IPS DF 6.9 (cell line): ENCODE data around the gene AIFM1.

Experiments
- DNase-seq: peaks from one replicate; pipeline ENCODE4 v3.0.0-alpha.2; 2013; ENCODE audit warnings: low read depth, low spot score
- H3K27ac ChIP-seq: one replicate; pipeline ENCODE4 v1.5.1; 2013; ENCODE audit warnings: low read length, control low read depth
- H3K27me3 ChIP-seq: 2 replicates; pipeline ENCODE4 v1.6.1; 2013; ENCODE audit warnings: mild to moderate bottlenecking, low read length; ENCODE audit not compliant: control insufficient read depth, insufficient read depth
- H3K36me3 ChIP-seq: 2 replicates; pipeline ENCODE4 v1.6.1; 2013; ENCODE audit warnings: low read length; ENCODE audit not compliant: control insufficient read depth, insufficient read depth
- H3K4me1 ChIP-seq: 2 replicates; pipeline ENCODE4 v1.6.1; 2013; ENCODE audit warnings: low read length; ENCODE audit not compliant: control insufficient read depth, insufficient read depth
- H3K4me3 ChIP-seq: 2 replicates; pipeline ENCODE4 v1.5.1; 2013; ENCODE audit warnings: mild to moderate bottlenecking, low read length
- H3K9me3 ChIP-seq: 2 replicates; pipeline ENCODE4 v1.6.1; 2013; ENCODE audit warnings: low read length, inconsistent platforms; ENCODE audit not compliant: control insufficient read depth, insufficient read depth
- WGBS: extraction: QIAGEN DNeasy Blood & Tissue Kit; methylation state at CpG from one replicate; pipeline ENCODE4 v1.1.7; 2013; ENCODE audit warnings: mixed read lengths, missing lambda C conversion rate; ENCODE audit not compliant: insufficient read length, insufficient coverage; 5-methylcytosine and 5-hydroxymethylcytosine counted together

Gene AIFM1

GRCh38 chrX:130170752-130171445, 5.3 kb upstream of the AIFM1 start:
- no CpG with 5 or more reads among the region's 36 CpGs for WGBS
- peak overlapping the region; percentile 47; the same call in 1 of the 2 replicates for H3K4me3 ChIP-seq
- peaks cover 6% of the 10 kb centered on the region; the same call in 1 of the 2 replicates for H3K27me3 ChIP-seq
- H3K36me3 ChIP-seq: no peaks in the 10 kb centered on the region
- H3K27ac ChIP-seq: no peak overlapping the region
- DNase-seq: no peak
- no peaks in the 10 kb centered on the region for H3K4me1 ChIP-seq
- no peaks in the 10 kb centered on the region for H3K9me3 ChIP-seq

DNA sequence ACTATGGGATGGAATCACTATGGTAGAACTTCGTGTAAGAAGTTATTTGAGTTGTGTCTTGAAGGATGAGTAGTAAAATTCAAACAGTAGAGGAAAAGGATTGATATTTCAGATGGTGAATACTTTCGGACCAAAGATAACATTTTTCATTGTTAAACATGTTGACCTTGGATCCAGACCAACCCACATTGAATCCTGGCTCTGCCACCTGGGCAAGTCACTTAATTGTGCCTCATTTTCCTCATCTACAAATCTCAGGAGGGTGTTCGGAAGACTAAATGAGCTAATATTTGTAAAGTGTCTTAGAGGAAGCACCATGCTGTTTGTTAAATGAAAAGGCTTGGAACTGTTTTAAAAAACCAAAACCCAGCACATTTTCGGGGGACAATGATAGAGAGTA, 1.4 kb upstream of the AIFM1 start:
- Histone ChIP-seq H3K4me1 (no peaks in the 10 kb centered on the region; the same call in 1 of the 2 replicates), H3K27ac (no peak overlapping the region), H3K9me3 (no peaks in the 10 kb centered on the region), H3K27me3 (peaks cover 2% of the 10 kb centered on the region; the same call in 1 of the 2 replicates), H3K36me3 (no peaks in the 10 kb centered on the region), H3K4me3 (no peak overlapping the region; the same call in 1 of the 2 replicates)
- no CpG with 5 or more reads among the region's 4 CpGs for WGBS
- no peak for DNase-seq

DNA sequence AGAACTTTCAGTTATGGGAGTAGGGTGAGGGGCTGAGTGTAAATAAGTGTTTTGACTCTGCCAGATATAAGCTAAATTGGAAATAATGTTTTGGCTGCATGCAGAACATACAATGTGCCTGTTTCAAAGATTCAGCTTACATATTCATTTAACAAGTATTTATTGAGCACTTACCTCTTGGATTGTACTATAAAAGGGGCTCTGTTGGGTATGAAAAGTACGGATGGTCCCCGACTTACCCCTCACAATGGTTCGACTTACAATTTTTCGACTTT, 799 bp upstream of the AIFM1 start:
- H3K9me3 ChIP-seq: no peaks in the 10 kb centered on the region
- no peaks in the 10 kb centered on the region for H3K36me3 ChIP-seq
- H3K4me1 ChIP-seq: no peaks in the 10 kb centered on the region; the same call in 1 of the 2 replicates
- peak overlapping the region; percentile 72; the same call in 1 of the 2 replicates for H3K4me3 ChIP-seq
- WGBS: no CpG with 5 or more reads among the region's 4 CpGs
- H3K27ac ChIP-seq: no peak overlapping the region
- H3K27me3 ChIP-seq: no peaks in the 10 kb centered on the region
- no peak for DNase-seq

DNA sequence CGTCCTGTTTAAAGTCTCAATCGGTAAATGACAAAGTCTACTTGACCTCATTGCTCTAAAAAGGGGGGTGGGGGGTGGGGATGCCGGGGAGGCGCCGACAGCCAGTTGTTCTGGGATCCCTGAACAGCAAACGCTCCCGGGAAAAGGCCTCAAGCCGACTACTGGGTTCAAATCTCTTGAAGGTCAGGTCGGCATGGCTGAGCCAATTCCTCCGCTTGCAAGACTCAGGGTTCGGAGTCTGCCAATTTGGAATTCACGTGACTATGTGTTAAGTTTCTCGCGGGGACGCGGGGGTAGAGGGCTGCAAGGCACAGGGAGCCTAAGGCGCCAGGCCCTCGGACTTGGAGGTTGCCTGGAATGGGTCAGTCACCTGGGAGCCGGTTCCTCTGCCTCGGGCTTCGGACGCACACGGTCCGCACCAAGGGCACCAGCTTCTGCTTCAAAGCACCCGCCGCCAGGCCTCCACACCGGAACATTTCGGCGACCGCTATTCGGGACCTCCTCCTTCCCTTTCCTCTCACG, 399 bp downstream of the AIFM1 start:
- DNase-seq: no peak

DNA sequence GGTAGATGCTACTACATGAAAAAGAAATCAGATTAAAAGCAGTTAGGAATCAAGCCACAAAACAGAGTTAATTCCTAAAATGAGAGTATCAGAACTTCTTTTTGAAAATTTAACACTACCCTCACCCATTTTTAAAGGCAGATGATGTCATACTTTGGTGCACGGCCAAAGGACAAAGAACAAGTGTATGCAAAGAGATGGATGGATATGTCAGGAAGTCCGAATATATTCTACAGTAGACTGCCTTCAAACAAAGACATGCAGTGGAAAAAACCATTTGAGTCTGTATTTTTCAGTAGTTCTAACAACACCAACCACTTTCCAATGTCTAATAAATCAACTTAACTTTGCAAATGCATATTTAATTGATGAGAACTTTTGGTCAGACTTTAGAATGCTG, 2.2 kb downstream of the AIFM1 start:
- DNase-seq: no peak
- Histone ChIP-seq H3K9me3 (no peaks in the 10 kb centered on the region), H3K27me3 (no peaks in the 10 kb centered on the region), H3K27ac (no peak overlapping the region), H3K4me3 (no peak overlapping the region), H3K36me3 (no peaks in the 10 kb centered on the region), H3K4me1 (no peaks in the 10 kb centered on the region; the same call in 1 of the 2 replicates)
- no CpG with 5 or more reads among the region's 2 CpGs for WGBS

More for the DNA sequence above, 399 bp downstream of the AIFM1 start:
- no peaks in the 10 kb centered on the region for H3K9me3 ChIP-seq
- no peaks in the 10 kb centered on the region; the same call in 1 of the 2 replicates for H3K4me1 ChIP-seq
- H3K27me3 ChIP-seq: no peaks in the 10 kb centered on the region
- WGBS: no CpG with 5 or more reads among the region's 32 CpGs
- H3K27ac ChIP-seq: no peak overlapping the region
- no peaks in the 10 kb centered on the region for H3K36me3 ChIP-seq
- peak overlapping the region; percentile 65 for H3K4me3 ChIP-seq

DNA sequence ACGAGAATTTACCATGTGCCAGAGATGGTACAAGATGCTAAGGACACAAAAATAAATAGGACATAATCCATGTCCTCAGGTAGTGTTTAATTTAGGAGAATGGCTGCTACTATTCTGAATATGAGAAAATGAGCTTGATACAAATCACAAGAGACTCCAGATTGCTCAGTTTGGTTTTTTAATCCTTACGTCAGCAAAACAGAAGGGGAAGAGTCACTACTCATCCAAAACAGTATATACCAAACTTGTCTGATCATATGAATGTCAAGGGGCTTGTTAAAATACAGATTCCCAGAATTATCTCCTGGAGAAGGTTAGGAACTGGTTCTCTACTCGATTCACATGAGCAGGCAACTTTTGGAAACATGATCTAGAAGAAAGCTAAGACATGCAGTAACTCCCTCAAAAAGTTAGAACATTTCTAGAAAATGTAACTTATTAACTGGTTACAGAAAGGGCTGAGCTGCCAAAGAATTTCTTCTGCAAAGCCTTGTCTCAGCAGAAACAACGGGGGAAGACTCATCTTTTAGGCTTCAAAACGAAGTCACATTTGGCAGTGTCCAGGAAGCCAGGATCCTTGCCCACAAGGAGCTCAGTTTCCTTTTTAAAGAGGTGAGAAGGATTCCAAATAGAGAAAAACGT, 3.4 kb downstream of the AIFM1 start:
- H3K9me3 ChIP-seq: no peaks in the 10 kb centered on the region
- WGBS: no CpG with 5 or more reads among the region's 6 CpGs
- no peaks in the 10 kb centered on the region; the same call in 1 of the 2 replicates for H3K4me1 ChIP-seq
- H3K27ac ChIP-seq: no peak overlapping the region
- no peaks in the 10 kb centered on the region for H3K36me3 ChIP-seq
- H3K27me3 ChIP-seq: no peaks in the 10 kb centered on the region
- no peak overlapping the region for H3K4me3 ChIP-seq
- DNase-seq: no peak

DNA sequence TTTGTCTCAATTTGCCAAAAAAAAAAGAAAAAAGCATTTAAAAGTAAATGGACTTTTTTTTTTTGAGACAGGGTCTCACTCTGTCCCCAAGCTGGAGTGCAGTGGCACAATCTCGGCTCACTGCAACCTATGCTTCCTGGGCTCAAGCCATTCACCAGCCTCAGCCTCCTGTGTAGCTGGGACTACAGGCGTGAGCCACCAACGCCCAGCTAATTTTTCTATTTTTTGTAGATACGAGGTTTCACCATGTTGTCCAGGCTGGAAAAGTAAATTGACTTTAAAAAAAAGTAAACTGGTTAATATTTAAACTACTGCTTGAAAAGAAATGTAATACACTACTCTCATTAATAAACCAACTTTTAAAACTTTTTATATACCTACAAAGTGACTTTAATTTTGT, 5.9 kb downstream of the AIFM1 start:
- no peaks in the 10 kb centered on the region; the same call in 1 of the 2 replicates for H3K4me1 ChIP-seq
- H3K36me3 ChIP-seq: no peaks in the 10 kb centered on the region
- H3K27me3 ChIP-seq: no peaks in the 10 kb centered on the region
- WGBS: no CpG with 5 or more reads among the region's 4 CpGs
- DNase-seq: no peak
- no peak overlapping the region for H3K4me3 ChIP-seq
- H3K9me3 ChIP-seq: no peaks in the 10 kb centered on the region
- no peak overlapping the region for H3K27ac ChIP-seq

- Histone ChIP-seq H3K9me3 (no peaks in the 10 kb centered on the region), H3K4me3 (no peak overlapping the region), H3K4me1 (no peaks in the 10 kb centered on the region), H3K27ac (no peak overlapping the region), H3K27me3 (no peaks in the 10 kb centered on the region), H3K36me3 (no peaks in the 10 kb centered on the region)
- DNase-seq: no peak
- WGBS: no CpG with 5 or more reads among the region's 2 CpGs
Measured at GRCh38 chrX:130158311-130158710, 7.3 kb downstream of the AIFM1 start.

GRCh38 chrX:130155564-130155963, 10.1 kb downstream of the AIFM1 start:
- WGBS: no CpG with 5 or more reads among the region's 2 CpGs
- H3K27me3 ChIP-seq: no peaks in the 10 kb centered on the region

GRCh38 chrX:130147631-130148030, 18.0 kb downstream of the AIFM1 start:
- no CpG with 5 or more reads among the region's 5 CpGs for WGBS
- Histone ChIP-seq H3K36me3 (no peaks in the 10 kb centered on the region; the same call in 1 of the 2 replicates), H3K9me3 (no peaks in the 10 kb centered on the region), H3K4me1 (no peaks in the 10 kb centered on the region), H3K27me3 (no peaks in the 10 kb centered on the region), H3K27ac (no peak overlapping the region), H3K4me3 (no peak overlapping the region)
- no peak for DNase-seq

More at GRCh38 chrX:130155564-130155963, 10.1 kb downstream of the AIFM1 start:
- DNase-seq: no peak
- Histone ChIP-seq H3K4me3 (no peak overlapping the region), H3K9me3 (no peaks in the 10 kb centered on the region), H3K36me3 (no peaks in the 10 kb centered on the region), H3K4me1 (no peaks in the 10 kb centered on the region), H3K27ac (no peak overlapping the region)
